H1 (cell line): Measurements from ENCODE around the gene ADAD2.

ENCODE experiments used
- BACH1 ChIP-seq: IDR thresholded peaks from 2 replicates; pipeline ENCODE4 v1.6.1; 2012; ENCODE audit warnings: low read length, improper control_type of control experiment
- CTCF ChIP-seq, 3 experiments: IDR thresholded peaks; 1 replicate in 2 of 3; 2 replicates in 1 of 3; pipeline versions ENCODE4 v1.5.1 to v1.6.1; 2011; ENCODE audit warnings: low read length in 3 of 3, mild to moderate bottlenecking in 3 of 3, inconsistent platforms in 2 of 3, low read depth in 1 of 3, moderate library complexity in 1 of 3; ENCODE audit not compliant: insufficient read depth in 1 of 3; ENCODE audit errors: control extremely low read depth in 1 of 3
- EZH2 ChIP-seq: fragments of 200-600 bp; sonication (generic); IDR thresholded peaks from 2 replicates; pipeline ENCODE4 v1.7.1; 2012; ENCODE audit warnings: low read depth, mild to moderate bottlenecking, moderate library complexity, low read length, inconsistent platforms; ENCODE audit not compliant: severe bottlenecking

GRCh38 chr16:84241778-84242177 lies 50.8 kb downstream of the ADAD2 start:
- no peak for TF ChIP-seq BACH1
- TF ChIP-seq CTCF (IDR thresholded peaks at IDR 0.05; ENCODE audit: control extremely low read depth in 1 of 3, insufficient read depth in 1 of 3, low read depth in 1 of 3, low read length in 3 of 3): no peak
- TF ChIP-seq EZH2: no peak
